ENCODE measurements around the gene RECQL5.

DNA sequence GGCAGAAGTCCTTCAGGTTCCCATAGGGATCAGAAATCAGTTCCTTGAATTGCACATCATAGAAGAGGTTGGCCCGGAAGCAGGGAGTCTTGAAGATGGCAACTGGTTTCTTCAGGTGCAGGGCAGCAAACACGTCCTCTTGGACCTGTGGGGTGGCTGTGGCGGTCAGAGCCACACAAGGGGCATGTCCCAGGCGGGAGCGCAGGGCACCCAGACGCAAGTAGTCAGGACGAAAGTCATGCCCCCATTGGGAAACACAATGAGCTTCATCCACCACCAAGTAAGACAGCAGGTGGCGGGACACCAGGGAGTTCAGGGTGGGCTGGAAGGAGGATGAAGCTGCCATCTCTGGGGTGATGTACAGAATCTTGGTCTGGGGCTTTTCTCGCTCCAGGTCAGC lies 4.4 kb downstream of the RECQL5 start:
- TF ChIP-seq, protein P1, sequence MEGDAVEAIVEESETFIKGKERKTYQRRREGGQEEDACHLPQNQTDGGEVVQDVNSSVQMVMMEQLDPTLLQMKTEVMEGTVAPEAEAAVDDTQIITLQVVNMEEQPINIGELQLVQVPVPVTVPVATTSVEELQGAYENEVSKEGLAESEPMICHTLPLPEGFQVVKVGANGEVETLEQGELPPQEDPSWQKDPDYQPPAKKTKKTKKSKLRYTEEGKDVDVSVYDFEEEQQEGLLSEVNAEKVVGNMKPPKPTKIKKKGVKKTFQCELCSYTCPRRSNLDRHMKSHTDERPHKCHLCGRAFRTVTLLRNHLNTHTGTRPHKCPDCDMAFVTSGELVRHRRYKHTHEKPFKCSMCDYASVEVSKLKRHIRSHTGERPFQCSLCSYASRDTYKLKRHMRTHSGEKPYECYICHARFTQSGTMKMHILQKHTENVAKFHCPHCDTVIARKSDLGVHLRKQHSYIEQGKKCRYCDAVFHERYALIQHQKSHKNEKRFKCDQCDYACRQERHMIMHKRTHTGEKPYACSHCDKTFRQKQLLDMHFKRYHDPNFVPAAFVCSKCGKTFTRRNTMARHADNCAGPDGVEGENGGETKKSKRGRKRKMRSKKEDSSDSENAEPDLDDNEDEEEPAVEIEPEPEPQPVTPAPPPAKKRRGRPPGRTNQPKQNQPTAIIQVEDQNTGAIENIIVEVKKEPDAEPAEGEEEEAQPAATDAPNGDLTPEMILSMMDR (IDR thresholded peaks at IDR 0.05): no peak
- no peak for TF ChIP-seq POLR2A (IDR thresholded peaks at IDR 0.05)
